ENCODE data around the gene TCP11L2.

The TCP11L2 gene

GRCh38 chr12:106289196-106289681 lies 13.3 kb upstream of the TCP11L2 start:
- TF ChIP-seq CTCF (conservative IDR thresholded peaks at IDR 0.05; ENCODE audit: low read length), result no peak
- DNase-seq (ENCODE audit: low read depth), result peak; percentile 43
- no peak overlapping the region for H3K4me3 ChIP-seq (ENCODE audit: low read length)

GRCh38 chr12:106290666-106291065 lies 11.9 kb upstream of the TCP11L2 start:
- no peak for DNase-seq (ENCODE audit: low read depth)
- no peak overlapping the region for H3K4me3 ChIP-seq (ENCODE audit: low read length)
- TF ChIP-seq CTCF (conservative IDR thresholded peaks at IDR 0.05; ENCODE audit: low read length), result no peak

GRCh38 chr12:106291342-106291741 lies 11.2 kb upstream of the TCP11L2 start:
- DNase-seq (ENCODE audit: low read depth), result no peak
- no peak overlapping the region for H3K4me3 ChIP-seq (ENCODE audit: low read length)
- TF ChIP-seq CTCF (conservative IDR thresholded peaks at IDR 0.05; ENCODE audit: low read length), result no peak

GRCh38 chr12:106292339-106292738 lies 10.2 kb upstream of the TCP11L2 start:
- no peak overlapping the region for H3K4me3 ChIP-seq (ENCODE audit: low read length)
- DNase-seq (ENCODE audit: low read depth), result no peak
- no peak for TF ChIP-seq CTCF (conservative IDR thresholded peaks at IDR 0.05; ENCODE audit: low read length)

GRCh38 chr12:106296179-106296877 lies 6.2 kb upstream of the TCP11L2 start:
- peak; percentile 89 for DNase-seq (ENCODE audit: low read depth)
- TF ChIP-seq CTCF (conservative IDR thresholded peaks at IDR 0.05; ENCODE audit: low read length), result no peak
- H3K4me3 ChIP-seq (ENCODE audit: low read length), result no peak overlapping the region

- TF ChIP-seq CTCF (conservative IDR thresholded peaks at IDR 0.05; ENCODE audit: low read length), result no peak
- no peak overlapping the region for H3K4me3 ChIP-seq (ENCODE audit: low read length)
- DNase-seq (ENCODE audit: low read depth), result no peak
Measured at GRCh38 chr12:106297075-106297474, 5.5 kb upstream of the TCP11L2 start.

GRCh38 chr12:106297681-106298080 lies 4.9 kb upstream of the TCP11L2 start:
- H3K4me3 ChIP-seq (ENCODE audit: low read length), result no peak overlapping the region
- no peak for DNase-seq (ENCODE audit: low read depth)
- no peak for TF ChIP-seq CTCF (conservative IDR thresholded peaks at IDR 0.05; ENCODE audit: low read length)
